ENCODE data around the gene PLCG1.
"Not testable (repeated sequence)": the region's sequence is repeated elsewhere in the genome, so short reads cannot be mapped to it uniquely, and the experiment has no call there.

Gene PLCG1

DNA sequence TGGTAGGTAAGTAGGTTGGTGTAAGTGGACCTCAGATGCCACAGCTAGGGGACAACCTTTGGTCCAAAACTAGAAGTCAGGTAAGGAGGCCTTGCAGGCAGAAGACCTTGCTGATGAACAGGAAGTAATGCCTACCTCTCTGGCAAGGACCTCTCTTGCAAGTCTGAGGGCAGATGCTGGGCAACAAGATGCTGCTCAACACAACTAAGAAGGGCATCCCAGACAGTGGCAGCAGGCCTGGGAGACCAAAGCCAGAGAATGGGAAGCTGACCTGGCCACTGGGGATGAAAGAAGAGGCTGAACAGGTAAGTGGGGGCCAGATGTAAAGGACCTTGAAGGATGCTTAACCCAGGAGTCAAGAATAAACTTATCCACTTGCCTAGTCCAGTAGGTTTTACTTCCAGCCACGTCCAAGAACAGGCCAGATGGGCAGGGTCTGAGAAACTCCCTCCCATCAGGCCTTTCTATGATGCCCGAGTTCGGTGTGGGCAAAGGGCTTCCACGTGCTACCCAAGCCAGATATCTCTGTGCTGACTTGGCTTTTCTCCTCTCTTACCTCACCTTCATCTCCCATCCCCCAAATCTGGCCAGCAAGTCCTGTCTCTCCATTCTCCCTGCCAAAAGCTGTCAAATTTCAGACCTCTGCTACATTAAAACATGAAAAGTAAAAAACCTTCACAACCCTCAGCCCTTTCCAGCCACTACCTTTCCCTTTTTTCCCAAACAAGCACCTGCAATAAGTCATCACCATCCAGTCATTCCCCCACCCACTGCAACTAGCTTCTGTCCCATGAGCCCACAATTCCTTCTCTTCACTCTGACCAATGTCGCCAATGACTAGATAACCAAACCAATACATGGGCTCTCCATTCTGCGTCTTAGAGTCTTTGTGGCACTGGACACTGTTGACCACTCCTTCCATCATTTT lies 11.5 kb upstream of the PLCG1 start:
- no peak for DNase-seq (ENCODE audit: low read depth)
- no peak overlapping the region for H3K4me3 ChIP-seq (ENCODE audit: low read depth, low read length)
- TF ChIP-seq, protein P1, sequence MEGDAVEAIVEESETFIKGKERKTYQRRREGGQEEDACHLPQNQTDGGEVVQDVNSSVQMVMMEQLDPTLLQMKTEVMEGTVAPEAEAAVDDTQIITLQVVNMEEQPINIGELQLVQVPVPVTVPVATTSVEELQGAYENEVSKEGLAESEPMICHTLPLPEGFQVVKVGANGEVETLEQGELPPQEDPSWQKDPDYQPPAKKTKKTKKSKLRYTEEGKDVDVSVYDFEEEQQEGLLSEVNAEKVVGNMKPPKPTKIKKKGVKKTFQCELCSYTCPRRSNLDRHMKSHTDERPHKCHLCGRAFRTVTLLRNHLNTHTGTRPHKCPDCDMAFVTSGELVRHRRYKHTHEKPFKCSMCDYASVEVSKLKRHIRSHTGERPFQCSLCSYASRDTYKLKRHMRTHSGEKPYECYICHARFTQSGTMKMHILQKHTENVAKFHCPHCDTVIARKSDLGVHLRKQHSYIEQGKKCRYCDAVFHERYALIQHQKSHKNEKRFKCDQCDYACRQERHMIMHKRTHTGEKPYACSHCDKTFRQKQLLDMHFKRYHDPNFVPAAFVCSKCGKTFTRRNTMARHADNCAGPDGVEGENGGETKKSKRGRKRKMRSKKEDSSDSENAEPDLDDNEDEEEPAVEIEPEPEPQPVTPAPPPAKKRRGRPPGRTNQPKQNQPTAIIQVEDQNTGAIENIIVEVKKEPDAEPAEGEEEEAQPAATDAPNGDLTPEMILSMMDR (IDR thresholded peaks at IDR 0.05; ENCODE audit: control insufficient read depth, extremely low read depth, insufficient read depth), result no peak

DNA sequence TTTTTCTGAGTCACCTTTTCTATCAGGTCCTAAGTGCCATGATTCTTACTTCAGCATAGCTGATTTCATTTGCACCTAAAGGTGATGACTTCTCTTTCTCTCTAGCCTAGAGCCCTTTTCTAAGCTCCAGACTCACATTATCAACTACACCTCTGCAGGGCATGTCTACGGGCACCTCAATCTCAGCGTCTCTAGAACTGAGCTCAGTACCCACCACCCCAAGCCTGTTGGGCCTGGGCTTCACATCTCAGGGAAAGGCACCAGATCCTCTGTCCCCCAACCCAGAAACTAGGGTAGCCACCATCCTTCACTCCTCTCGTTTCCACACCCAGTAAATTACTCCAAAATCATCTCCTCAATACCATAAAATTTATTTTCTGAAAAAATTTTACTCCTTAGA lies 10.6 kb upstream of the PLCG1 start:
- no peak overlapping the region for H3K4me3 ChIP-seq (ENCODE audit: low read depth, low read length)
- TF ChIP-seq, protein P1 (IDR thresholded peaks at IDR 0.05; ENCODE audit: control insufficient read depth, extremely low read depth, insufficient read depth), result no peak
- no peak for DNase-seq (ENCODE audit: low read depth)

DNA sequence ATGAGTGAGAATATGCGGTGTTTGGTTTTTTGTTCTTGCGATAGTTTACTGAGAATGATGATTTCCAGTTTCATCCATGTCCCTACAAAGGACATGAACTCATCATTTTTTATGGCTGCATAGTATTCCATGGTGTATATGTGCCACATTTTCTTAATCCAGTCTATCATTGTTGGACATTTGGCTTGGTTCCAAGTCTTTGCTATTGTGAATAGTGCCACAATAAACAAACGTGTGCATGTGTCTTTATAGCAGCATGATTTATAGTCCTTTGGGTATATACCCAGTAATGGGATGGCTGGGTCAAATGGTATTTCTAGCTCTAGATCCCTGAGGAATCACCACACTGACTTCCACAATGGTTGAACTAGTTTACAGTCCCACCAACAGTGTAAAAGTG lies 9.0 kb upstream of the PLCG1 start:
- H3K4me3 ChIP-seq (ENCODE audit: low read depth, low read length); DNase-seq (ENCODE audit: low read depth): not testable (repeated sequence)

DNA sequence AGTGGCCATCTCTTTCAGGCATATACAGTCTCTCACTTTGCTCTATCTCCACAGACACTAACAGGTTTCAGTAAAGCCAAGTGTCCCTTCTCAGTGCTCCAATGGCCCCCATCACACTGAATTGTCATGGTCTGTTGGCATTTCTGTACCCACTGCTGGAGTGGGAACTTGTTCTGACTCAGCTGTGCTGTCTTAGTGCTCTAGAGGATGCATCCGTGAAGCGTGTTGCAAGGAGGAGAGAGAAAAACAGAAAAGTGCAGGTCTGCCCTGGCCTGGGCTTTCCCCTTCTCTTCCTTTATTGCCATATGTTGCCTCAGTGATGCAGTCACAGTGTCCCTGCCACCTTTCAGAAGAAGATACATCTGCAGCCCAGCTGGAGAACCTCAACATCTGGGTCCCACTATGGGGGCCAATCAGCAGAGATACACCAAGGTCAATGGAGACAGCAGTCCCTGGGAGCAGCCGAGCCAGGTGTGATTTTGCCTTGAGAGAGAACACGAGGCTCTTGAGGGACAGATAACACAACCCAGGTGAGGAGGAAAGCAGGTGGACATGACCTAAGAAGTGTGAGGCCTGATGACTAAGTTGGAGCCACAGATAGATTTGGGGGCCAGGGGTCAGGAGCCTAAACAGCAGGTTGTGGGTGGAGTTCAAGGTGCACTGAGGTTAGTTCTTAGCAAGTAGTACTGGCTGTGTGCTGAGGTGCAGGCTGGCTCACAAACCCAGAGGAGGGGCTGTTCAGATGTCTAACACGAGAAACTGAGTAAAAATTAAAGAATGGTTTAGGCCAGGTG lies 5.6 kb upstream of the PLCG1 start:
- H3K4me3 ChIP-seq (ENCODE audit: low read depth, low read length), result no peak overlapping the region
- TF ChIP-seq, protein P1 (IDR thresholded peaks at IDR 0.05; ENCODE audit: control insufficient read depth, extremely low read depth, insufficient read depth), result no peak
- DNase-seq (ENCODE audit: low read depth), result no peak

DNA sequence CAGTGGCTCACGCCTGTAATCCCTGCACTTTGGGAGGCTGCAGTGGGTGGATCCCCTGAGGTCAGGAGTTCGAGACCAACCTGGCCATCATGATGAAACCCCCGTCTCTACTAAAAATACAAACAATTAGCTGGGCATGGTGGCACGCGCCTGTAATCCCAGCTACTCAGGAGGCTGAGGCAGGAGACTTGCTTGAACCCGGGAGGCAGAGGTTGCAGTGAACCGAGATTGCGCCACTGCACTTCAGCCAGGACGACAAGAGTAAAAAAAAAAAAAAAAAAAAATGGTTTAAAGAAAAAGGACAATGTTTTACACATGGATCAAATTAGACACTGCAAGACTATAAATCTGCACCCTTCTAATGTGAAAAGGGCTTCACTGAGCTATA lies 5.0 kb upstream of the PLCG1 start:
- not testable (repeated sequence) for H3K4me3 ChIP-seq (ENCODE audit: low read depth, low read length); DNase-seq (ENCODE audit: low read depth)

DNA sequence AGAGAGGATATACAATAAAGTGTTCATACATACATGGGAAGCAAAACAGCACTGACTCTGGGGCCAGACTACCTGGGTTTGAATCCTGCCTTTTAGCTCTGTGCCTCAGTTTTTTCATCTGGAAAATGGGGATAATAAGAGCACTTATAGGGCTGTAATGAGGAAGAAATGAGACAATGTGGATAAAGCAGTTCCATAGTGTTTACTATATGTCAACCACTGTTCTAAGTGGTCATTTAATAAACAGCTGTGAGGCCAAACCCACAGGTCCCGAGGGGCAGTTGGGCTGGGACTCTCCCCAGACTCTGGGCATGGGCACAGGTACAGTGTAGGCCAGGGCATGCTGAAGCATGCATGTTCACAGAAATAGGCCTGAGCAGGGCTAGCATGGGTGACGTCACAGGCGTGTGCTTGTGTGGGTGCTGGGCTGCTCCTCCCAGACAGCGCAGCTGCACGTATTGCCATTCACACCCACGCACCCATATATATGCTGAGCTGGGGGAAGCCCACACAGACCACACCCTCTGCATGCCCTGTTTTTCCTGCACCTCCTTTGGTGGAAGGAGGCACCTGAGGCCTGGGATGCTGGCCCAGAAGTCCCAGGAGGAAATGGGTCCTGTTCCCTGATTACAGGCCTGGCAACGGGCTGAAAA lies 3.5 kb upstream of the PLCG1 start:
- no peak for DNase-seq (ENCODE audit: low read depth)
- TF ChIP-seq, protein P1 (IDR thresholded peaks at IDR 0.05; ENCODE audit: control insufficient read depth, extremely low read depth, insufficient read depth), result no peak
- no peak overlapping the region for H3K4me3 ChIP-seq (ENCODE audit: low read depth, low read length)

DNA sequence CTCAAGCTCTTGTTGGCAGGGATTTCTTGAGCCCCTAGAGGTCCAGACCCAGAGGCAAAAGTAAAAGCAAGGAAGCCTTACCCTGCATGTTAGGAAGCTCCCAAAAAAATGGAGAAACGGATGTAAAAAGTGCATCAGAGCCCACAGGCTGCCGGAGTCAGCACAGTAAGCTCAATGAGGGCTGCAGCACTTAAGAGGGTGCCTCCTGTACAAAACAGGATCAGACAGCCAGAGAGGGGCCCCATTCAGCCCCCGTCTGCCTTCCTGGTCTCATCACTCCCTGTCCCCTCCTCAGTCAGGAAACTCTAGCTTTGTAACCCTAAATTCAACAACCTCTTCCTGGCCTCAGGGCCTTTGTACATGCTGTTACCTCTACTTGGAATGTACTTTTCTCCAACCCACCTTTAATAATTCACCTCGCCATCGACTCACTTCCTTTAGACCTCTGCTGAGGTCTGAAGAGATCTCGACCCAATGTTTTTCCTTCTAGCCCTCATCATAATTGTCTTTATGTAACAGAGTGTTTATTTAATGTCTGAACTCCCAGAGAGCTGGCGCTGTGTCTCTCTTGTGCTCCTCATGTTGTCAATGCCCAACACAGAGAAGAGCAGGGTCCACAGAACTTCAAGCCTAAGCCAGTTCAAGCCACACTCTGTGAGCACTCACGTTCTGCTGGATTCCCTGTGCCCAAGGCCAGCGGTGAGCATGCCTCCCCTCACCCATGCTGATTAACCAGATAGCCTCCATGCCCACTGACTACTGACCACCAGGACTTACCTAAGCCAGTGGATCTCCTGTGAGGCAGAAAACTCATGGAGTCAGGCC lies 2.8 kb upstream of the PLCG1 start:
- no peak for DNase-seq (ENCODE audit: low read depth)
- TF ChIP-seq, protein P1 (IDR thresholded peaks at IDR 0.05; ENCODE audit: control insufficient read depth, extremely low read depth, insufficient read depth), result no peak
- no peak overlapping the region for H3K4me3 ChIP-seq (ENCODE audit: low read depth, low read length)

Measured in LNCaP clone FGC (cell line).